Kidney (tissue), 14 donors: ENCODE data around the gene NCCRP1. TPM values are rescaled to one million over a fixed set of nuclear protein-coding genes. Genes with fewer than 3 reads are reported as not detected.

Experiments
- DNase-seq, 5 donors: peaks; one replicate each; pipeline ENCODE4 v3.0.0-alpha.2; 2013 to 2020
- FAIRE-seq: peaks from 2 replicates; lab custom pipeline; 2012; peaks lifted over from hg19 to GRCh38; lab: Jason Lieb, UNC
- H3K27ac ChIP-seq, 2 donors: one replicate each; pipeline ENCODE4 v1.7.0; 2013; ENCODE audit warnings: low read depth in 2 of 2, low read length in 2 of 2, inconsistent platforms in 1 of 2
- H3K27me3 ChIP-seq: one replicate; pipeline ENCODE4 v1.7.1; 2013; ENCODE audit warnings: low read length, inconsistent platforms; ENCODE audit not compliant: control insufficient read depth, insufficient read depth
- H3K36me3 ChIP-seq, 3 donors: one replicate each; pipeline versions ENCODE4 v1.7.0 to v1.7.1; 2013; ENCODE audit warnings: low read length in 3 of 3, control low read depth in 1 of 3, inconsistent platforms in 1 of 3; ENCODE audit not compliant: insufficient read depth in 3 of 3, control insufficient read depth in 2 of 3
- H3K4me1 ChIP-seq, 3 donors: one replicate each; pipeline versions ENCODE4 v1.7.0 to v1.7.1; 2013; ENCODE audit warnings: low read length in 3 of 3, inconsistent platforms in 1 of 3, low read depth in 1 of 3; ENCODE audit not compliant: control insufficient read depth in 2 of 3, insufficient read depth in 2 of 3
- H3K4me3 ChIP-seq, 3 donors: one replicate each; pipeline versions ENCODE4 v1.7.0 to v1.8.1; 2013; ENCODE audit warnings: low read length in 3 of 3, control low read depth in 1 of 3, inconsistent platforms in 1 of 3
- H3K9ac ChIP-seq, 3 donors: one replicate each; pipeline versions ENCODE4 v1.7.0 to v1.7.1; 2013; ENCODE audit warnings: low read length in 3 of 3, control low read depth in 1 of 3, inconsistent platforms in 1 of 3
- H3K9me3 ChIP-seq, 3 donors: one replicate each; pipeline versions ENCODE4 v1.7.0 to v1.7.1; 2013; ENCODE audit warnings: low read length in 3 of 3, control low read depth in 1 of 3, inconsistent platforms in 1 of 3; ENCODE audit not compliant: control insufficient read depth in 2 of 3, insufficient read depth in 1 of 3
- intact Hi-C: fragments of 100-400 bp; cut with DNase I; formaldehyde crosslinking; loops from one replicate; pipeline ENCODE4 v1.11.1; 2022
- polyA plus RNA-seq: library from polyadenylated mRNA; stranded (reverse); fragments of 350-450 nt; fragmentation: Illumina TruSeq; extraction: RNeasy Lipid Tissue Mini Kit (QIAGEN cat#74804); gene quantifications from one replicate; pipeline ENCODE4 v1.2.3, GENCODE V29; 2014; ENCODE audit warnings: low read depth, low replicate concordance; ENCODE audit not compliant: insufficient read depth
- total RNA-seq: library from RNA; stranded (reverse); fragmentation: NEBNext Ultra II Directional; extraction: Animal tissue kit (Norgen Biotek cat#: 25700); gene quantifications from one replicate; pipeline ENCODE4 v1.2.1, GENCODE V29; 2021
- TF ChIP-seq, protein P1 (sequence below): IDR thresholded peaks from 3 replicates; pipeline ENCODE4 v1.5.1; 2012; ENCODE audit warnings: mild to moderate bottlenecking, moderate library complexity, borderline replicate concordance; ENCODE audit not compliant: insufficient read depth; ENCODE audit errors: extremely low read depth
- donor health status: control.
- donor health status: control.
- donor health status: control.
- donor health status: control.
- donor health status: control.
- donor health status: DM: yes; HTN: yes; CAD: no.
- donor health status: Normal renal cell carcinoma (clear cell type).

Gene NCCRP1
- total and polyA plus RNA-seq, 2 donors from 2014 or later: 0.60 to 5.5 TPM

DNA sequence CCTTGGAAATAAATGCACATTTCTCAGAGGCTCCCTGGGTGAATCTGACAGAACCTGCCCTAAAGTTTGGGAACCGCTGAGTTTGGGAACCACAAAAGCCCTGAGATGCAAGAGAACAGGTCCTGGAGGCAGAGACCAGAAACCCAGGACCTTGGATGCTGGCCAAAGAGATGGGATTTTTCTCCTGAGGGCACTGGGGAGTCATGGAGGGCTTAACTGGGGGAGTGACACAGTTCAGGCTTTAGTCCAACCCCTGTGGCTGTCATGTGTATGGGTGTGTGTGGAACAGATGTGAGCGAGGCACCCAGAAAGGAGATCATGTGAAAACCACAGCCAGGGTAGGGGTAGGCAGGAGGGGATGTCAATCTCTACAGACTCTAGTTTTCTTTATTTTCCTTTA, 3.9 kb upstream of the NCCRP1 start:
- Histone ChIP-seq H3K36me3 (no peaks in the 10 kb centered on the region), H3K4me3 (no peak overlapping the region), H3K27me3 (peaks cover 4% of the 10 kb centered on the region), H3K9ac (no peak overlapping the region), H3K9me3 (no peaks in the 10 kb centered on the region), H3K27ac (no peak overlapping the region), H3K4me1 (peaks cover 0 to 5% (median 0%) of the 10 kb centered on the region in 3 donors)
- TF ChIP-seq, protein P1, sequence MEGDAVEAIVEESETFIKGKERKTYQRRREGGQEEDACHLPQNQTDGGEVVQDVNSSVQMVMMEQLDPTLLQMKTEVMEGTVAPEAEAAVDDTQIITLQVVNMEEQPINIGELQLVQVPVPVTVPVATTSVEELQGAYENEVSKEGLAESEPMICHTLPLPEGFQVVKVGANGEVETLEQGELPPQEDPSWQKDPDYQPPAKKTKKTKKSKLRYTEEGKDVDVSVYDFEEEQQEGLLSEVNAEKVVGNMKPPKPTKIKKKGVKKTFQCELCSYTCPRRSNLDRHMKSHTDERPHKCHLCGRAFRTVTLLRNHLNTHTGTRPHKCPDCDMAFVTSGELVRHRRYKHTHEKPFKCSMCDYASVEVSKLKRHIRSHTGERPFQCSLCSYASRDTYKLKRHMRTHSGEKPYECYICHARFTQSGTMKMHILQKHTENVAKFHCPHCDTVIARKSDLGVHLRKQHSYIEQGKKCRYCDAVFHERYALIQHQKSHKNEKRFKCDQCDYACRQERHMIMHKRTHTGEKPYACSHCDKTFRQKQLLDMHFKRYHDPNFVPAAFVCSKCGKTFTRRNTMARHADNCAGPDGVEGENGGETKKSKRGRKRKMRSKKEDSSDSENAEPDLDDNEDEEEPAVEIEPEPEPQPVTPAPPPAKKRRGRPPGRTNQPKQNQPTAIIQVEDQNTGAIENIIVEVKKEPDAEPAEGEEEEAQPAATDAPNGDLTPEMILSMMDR: no peak
- intact Hi-C loops: no loop called here
- no peak for FAIRE-seq
- DNase-seq: no peak

- Histone ChIP-seq H3K4me1 (peaks cover 0 to 5% (median 0%) of the 10 kb centered on the region in 3 donors), H3K27ac (no peak overlapping the region), H3K27me3 (peaks cover 4% of the 10 kb centered on the region), H3K36me3 (no peaks in the 10 kb centered on the region), H3K9ac (no peak overlapping the region), H3K9me3 (no peaks in the 10 kb centered on the region), H3K4me3 (no peak overlapping the region)
- FAIRE-seq: no peak
- TF ChIP-seq, protein P1: no peak
- no peak for DNase-seq
- intact Hi-C loops: no loop called here
Measured at GRCh38 chr19:39193803-39194202, 3.0 kb upstream of the NCCRP1 start.

DNA sequence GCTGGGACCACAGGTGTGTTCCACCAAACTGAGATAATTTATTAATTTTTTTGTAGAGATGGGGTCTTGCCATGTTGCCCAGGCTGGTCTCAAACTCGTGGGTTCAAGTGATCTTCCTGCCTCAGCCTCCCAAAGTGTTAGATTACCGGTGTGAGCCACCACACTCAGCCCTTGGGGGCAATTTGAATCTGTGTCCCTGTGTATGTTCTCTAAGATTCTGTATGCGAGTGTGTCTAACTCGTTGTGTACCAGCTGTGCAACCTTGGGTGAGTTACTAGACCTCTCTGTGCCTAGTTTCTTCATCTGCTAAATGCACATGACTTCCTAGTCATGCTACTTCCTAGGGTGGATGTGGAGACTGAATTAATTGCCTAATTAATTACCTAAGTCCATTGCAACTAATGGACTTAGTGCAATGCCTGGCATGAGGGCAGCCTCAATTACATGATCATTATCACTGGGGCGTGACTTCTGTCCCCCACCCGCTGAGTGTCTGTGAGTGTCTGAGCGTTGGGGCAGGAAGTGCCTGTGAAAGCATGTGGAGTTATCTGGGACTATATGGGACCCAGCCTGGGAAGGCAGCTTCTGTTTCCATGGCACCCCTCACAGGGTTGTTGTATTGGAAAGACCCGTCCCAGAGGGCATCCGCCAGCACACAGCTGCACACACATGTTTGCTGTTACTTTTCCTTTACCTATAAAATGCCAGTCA, 1.8 kb upstream of the NCCRP1 start:
- peaks cover 4% of the 10 kb centered on the region for H3K27me3 ChIP-seq
- H3K4me1 ChIP-seq: peaks cover 0 to 7% (median 0%) of the 10 kb centered on the region in 3 donors
- FAIRE-seq (no peak), DNase-seq (peak in 3 of 5 donors; percentile 54 to 60 (median 59))
- no peak overlapping the region for H3K4me3 ChIP-seq
- no peaks in the 10 kb centered on the region for H3K36me3 ChIP-seq
- intact Hi-C loops: no loop called here
- no peak overlapping the region for H3K27ac ChIP-seq
- H3K9me3 ChIP-seq: no peaks in the 10 kb centered on the region
- H3K9ac ChIP-seq: no peak overlapping the region
- TF ChIP-seq, protein P1: no peak
